ENCODE data around the gene RNF217. TPM values are rescaled to one million over a fixed set of nuclear protein-coding genes. Genes with fewer than 3 reads are reported as not detected.
"Not testable (repeated sequence)": the region's sequence is repeated elsewhere in the genome, so short reads cannot be mapped to it uniquely, and the experiment has no call there.

The RNF217 gene
- total RNA-seq, 1 donor from 2014 or later = not detected

GRCh38 chr6:125067552-125067951 is 105.3 kb downstream of the RNF217 start:
- H3K27ac Mint-ChIP-seq = no peak overlapping the region
- no peaks in the 10 kb centered on the region for H3K4me1 Mint-ChIP-seq
- no peaks in the 10 kb centered on the region for H3K27me3 Mint-ChIP-seq
- DNase-seq (no peak), ATAC-seq (ENCODE audit: low read depth) (no peak)
- CTCF ChIA-PET = no interaction called here
- H3K9me3 Mint-ChIP-seq = no peaks in the 10 kb centered on the region
- H3K36me3 Mint-ChIP-seq (ENCODE audit: low read depth) = no peaks in the 10 kb centered on the region
- no peak for TF ChIP-seq CTCF (IDR thresholded peaks at IDR 0.05)
- no peak overlapping the region for H3K4me3 Mint-ChIP-seq
- POLR2A ChIA-PET = no interaction called here
- intact Hi-C loops (cut with micrococcal nuclease) = no loop called here

- DNase-seq (no peak), ATAC-seq (ENCODE audit: low read depth) (no peak)
- ChIA-PET POLR2A (no interaction called here), CTCF (no interaction called here)
- Mint-ChIP-seq H3K9me3 (no peaks in the 10 kb centered on the region), H3K4me3 (no peak overlapping the region), H3K4me1 (no peaks in the 10 kb centered on the region), H3K27me3 (no peaks in the 10 kb centered on the region), H3K27ac (no peak overlapping the region), H3K36me3 (ENCODE audit: low read depth) (no peaks in the 10 kb centered on the region)
- intact Hi-C loops (cut with micrococcal nuclease) = no loop called here
- TF ChIP-seq CTCF (IDR thresholded peaks at IDR 0.05) = no peak
Measured at GRCh38 chr6:125073071-125073470, 110.8 kb downstream of the RNF217 start.

- H3K9me3 Mint-ChIP-seq = no peaks in the 10 kb centered on the region
- no peaks in the 10 kb centered on the region for H3K36me3 Mint-ChIP-seq (ENCODE audit: low read depth)
- no peak for DNase-seq
- no peak overlapping the region for H3K27ac Mint-ChIP-seq
- intact Hi-C loops (cut with micrococcal nuclease) = no loop called here
- H3K4me3 Mint-ChIP-seq = no peak overlapping the region
- H3K27me3 Mint-ChIP-seq = no peaks in the 10 kb centered on the region
- ChIA-PET POLR2A (no interaction called here), CTCF (interaction anchor here (1.5 kb wide), 1 partner anchor 8 kb away, joined by 4 read pairs; no protein-coding TSS in a partner anchor)
- no peak for TF ChIP-seq CTCF (IDR thresholded peaks at IDR 0.05)
- no peak for ATAC-seq (ENCODE audit: low read depth)
- no peaks in the 10 kb centered on the region for H3K4me1 Mint-ChIP-seq
Measured at GRCh38 chr6:125074120-125074519, 111.9 kb downstream of the RNF217 start.

GRCh38 chr6:125075073-125075472 is 112.8 kb downstream of the RNF217 start:
- intact Hi-C loops (cut with micrococcal nuclease); POLR2A ChIA-PET: not testable (repeated sequence)

GRCh38 chr6:125075741-125076481 is 113.7 kb downstream of the RNF217 start:
- H3K9me3 Mint-ChIP-seq = no peaks in the 10 kb centered on the region
- no peak overlapping the region for H3K4me3 Mint-ChIP-seq
- no peak for TF ChIP-seq CTCF (IDR thresholded peaks at IDR 0.05)
- H3K36me3 Mint-ChIP-seq (ENCODE audit: low read depth) = no peaks in the 10 kb centered on the region
- intact Hi-C loops (cut with micrococcal nuclease) = no loop called here
- ChIA-PET POLR2A (no interaction called here), CTCF (no interaction called here)
- DNase-seq (no peak), ATAC-seq (ENCODE audit: low read depth) (no peak)
- no peaks in the 10 kb centered on the region for H3K27me3 Mint-ChIP-seq
- no peaks in the 10 kb centered on the region for H3K4me1 Mint-ChIP-seq
- H3K27ac Mint-ChIP-seq = no peak overlapping the region

More at GRCh38 chr6:125075073-125075472, 112.8 kb downstream of the RNF217 start:
- H3K4me3 Mint-ChIP-seq; H3K36me3 Mint-ChIP-seq (ENCODE audit: low read depth); DNase-seq; H3K27ac Mint-ChIP-seq; ATAC-seq (ENCODE audit: low read depth); H3K4me1 Mint-ChIP-seq; H3K9me3 Mint-ChIP-seq; H3K27me3 Mint-ChIP-seq: not testable (repeated sequence)
- CTCF ChIA-PET = interaction anchor here (1.5 kb wide), 1 partner anchor 9 kb away, joined by 4 read pairs; no protein-coding TSS in a partner anchor

GRCh38 chr6:125076482-125076742 is 114.2 kb downstream of the RNF217 start:
- H3K27ac Mint-ChIP-seq = no peak overlapping the region
- H3K36me3 Mint-ChIP-seq (ENCODE audit: low read depth) = no peaks in the 10 kb centered on the region
- POLR2A ChIA-PET = no interaction called here
- no peaks in the 10 kb centered on the region for H3K9me3 Mint-ChIP-seq
- H3K4me1 Mint-ChIP-seq = no peaks in the 10 kb centered on the region
- DNase-seq (no peak), ATAC-seq (ENCODE audit: low read depth) (no peak)
- TF ChIP-seq CTCF (IDR thresholded peaks at IDR 0.05) = no peak
- intact Hi-C loops (cut with micrococcal nuclease) = no loop called here
- CTCF ChIA-PET = no interaction called here
- no peak overlapping the region for H3K4me3 Mint-ChIP-seq
- no peaks in the 10 kb centered on the region for H3K27me3 Mint-ChIP-seq

Measured in activated B cell treated with CpG ODN at 0.5 μM for 24 hours (primary cell).